Neural cell (in vitro differentiated cells): ENCODE measurements around the gene ESRP2.

Experiments used
- CTCF ChIP-seq: fragments of 450-650 bp; IDR thresholded peaks from 2 replicates; pipeline ENCODE4 v1.5.1; 2014; ENCODE audit warnings: antibody characterized with exemption, mild to moderate bottlenecking, moderate library complexity; ENCODE audit not compliant: poor library complexity, severe bottlenecking
- EP300 ChIP-seq: fragments of 450-650 bp; conservative IDR thresholded peaks from 2 replicates; pipeline ENCODE4 v1.6.1; 2014; ENCODE audit warnings: antibody characterized with exemption, mild to moderate bottlenecking, moderate library complexity; ENCODE audit not compliant: poor library complexity, severe bottlenecking
- EZH2 ChIP-seq: fragments of 200-600, 300-800 bp; shearing (Covaris generic), sonication (generic); IDR thresholded peaks from 2 replicates; pipeline ENCODE4 v1.6.1; 2014; ENCODE audit warnings: antibody characterized with exemption, low read length, borderline replicate concordance, mild to moderate bottlenecking; ENCODE audit not compliant: insufficient read depth, poor library complexity, severe bottlenecking
- MXI1 ChIP-seq: fragments of 450-650 bp; conservative IDR thresholded peaks from 2 replicates; pipeline ENCODE4 v1.6.1; 2014; ENCODE audit warnings: antibody characterized with exemption, mild to moderate bottlenecking; ENCODE audit not compliant: poor library complexity, severe bottlenecking
- RAD21 ChIP-seq: fragments of 450-650 bp; conservative IDR thresholded peaks from 2 replicates; pipeline ENCODE4 v1.6.1; 2014; ENCODE audit warnings: antibody characterized with exemption, mild to moderate bottlenecking, moderate library complexity
- TF ChIP-seq, protein P1 (sequence below): IDR thresholded peaks from 2 replicates; pipeline ENCODE4 v1.6.1; 2012; ENCODE audit warnings: borderline replicate concordance

DNA sequence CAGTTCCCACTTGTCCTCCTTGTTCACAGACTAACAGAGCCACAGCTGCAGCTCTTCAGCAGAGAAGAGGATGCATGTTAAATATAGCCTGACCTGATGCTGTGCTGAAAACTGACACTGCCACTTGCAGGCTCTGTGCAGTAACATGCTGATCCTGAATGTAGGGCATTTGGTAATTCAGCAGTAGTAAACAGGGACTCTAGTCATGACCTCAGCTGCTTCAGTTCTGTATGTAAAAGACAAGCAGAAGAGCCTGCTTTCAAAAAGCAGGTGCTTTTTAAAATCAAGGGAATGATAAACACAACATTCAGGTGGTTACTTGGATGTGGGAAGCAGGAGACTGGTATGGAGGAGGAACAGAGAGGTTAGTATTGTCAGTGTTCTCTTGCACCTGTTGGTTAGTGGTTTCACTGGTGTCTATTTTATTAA lies 33.8 kb downstream of the ESRP2 start:
- TF ChIP-seq CTCF (no peak), EP300 (no peak), EZH2 (no peak), RAD21 (no peak), MXI1 (no peak)
- TF ChIP-seq, protein P1, sequence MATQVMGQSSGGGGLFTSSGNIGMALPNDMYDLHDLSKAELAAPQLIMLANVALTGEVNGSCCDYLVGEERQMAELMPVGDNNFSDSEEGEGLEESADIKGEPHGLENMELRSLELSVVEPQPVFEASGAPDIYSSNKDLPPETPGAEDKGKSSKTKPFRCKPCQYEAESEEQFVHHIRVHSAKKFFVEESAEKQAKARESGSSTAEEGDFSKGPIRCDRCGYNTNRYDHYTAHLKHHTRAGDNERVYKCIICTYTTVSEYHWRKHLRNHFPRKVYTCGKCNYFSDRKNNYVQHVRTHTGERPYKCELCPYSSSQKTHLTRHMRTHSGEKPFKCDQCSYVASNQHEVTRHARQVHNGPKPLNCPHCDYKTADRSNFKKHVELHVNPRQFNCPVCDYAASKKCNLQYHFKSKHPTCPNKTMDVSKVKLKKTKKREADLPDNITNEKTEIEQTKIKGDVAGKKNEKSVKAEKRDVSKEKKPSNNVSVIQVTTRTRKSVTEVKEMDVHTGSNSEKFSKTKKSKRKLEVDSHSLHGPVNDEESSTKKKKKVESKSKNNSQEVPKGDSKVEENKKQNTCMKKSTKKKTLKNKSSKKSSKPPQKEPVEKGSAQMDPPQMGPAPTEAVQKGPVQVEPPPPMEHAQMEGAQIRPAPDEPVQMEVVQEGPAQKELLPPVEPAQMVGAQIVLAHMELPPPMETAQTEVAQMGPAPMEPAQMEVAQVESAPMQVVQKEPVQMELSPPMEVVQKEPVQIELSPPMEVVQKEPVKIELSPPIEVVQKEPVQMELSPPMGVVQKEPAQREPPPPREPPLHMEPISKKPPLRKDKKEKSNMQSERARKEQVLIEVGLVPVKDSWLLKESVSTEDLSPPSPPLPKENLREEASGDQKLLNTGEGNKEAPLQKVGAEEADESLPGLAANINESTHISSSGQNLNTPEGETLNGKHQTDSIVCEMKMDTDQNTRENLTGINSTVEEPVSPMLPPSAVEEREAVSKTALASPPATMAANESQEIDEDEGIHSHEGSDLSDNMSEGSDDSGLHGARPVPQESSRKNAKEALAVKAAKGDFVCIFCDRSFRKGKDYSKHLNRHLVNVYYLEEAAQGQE = no peak
